ENCODE data around the gene PDE9A.

DNA sequence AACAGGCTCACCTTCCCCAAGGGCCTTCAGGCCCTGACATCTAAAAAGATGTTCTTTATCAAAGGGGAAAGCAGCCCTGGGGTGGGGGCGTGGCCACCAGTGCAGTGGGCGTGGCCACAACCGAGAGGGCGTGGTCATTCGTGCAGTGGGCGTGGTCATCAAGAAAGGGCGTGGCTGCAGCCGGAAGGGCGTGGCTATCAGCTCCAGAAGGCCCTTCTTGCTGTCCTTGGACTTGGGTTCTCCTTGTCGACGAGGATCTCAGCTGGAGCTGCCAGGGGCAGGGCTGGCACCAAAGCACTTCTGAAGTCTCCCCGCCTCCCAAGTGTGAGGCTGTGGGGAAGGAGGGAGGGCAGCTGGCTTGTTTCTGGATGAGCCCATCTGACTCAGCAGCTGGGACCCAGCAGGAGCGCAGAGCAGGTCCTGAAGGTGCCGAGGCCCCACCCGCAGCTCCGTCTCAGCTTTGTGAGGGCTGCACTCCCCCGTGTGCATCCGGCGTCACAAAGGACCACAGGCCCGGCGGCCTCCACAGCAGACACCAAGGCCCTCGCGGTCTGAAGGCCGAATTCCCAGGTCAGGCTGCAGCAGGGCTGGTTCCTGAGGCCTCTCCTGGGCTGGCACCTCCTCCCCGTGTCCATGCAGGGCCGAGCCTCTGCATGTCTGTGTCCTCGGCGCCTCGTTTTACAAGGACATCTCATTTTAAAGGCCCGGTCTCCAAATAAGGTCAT lies 12.8 kb downstream of the PDE9A start:
- TF ChIP-seq CTCF (IDR thresholded peaks at IDR 0.05) (no peak), POLR2A (IDR thresholded peaks at IDR 0.05) (no peak)
